SK-MEL-5 (cell line): ENCODE data around the gene PRMT1. TPM values are rescaled to one million over a fixed set of nuclear protein-coding genes. Genes with fewer than 3 reads are reported as not detected.
"Not testable (repeated sequence)": the region's sequence is repeated elsewhere in the genome, so short reads cannot be mapped to it uniquely, and the experiment has no call there.

Source experiments
- DNase-seq: peaks from one replicate; pipeline ENCODE4 v3.0.0-alpha.2; 2016; ENCODE audit warnings: low read depth, low spot score
- in situ Hi-C: cut with HindIII; loops from 2 replicates; pipeline ENCODE4 v1.10.0; 2016; ENCODE audit warnings: low sequenced_read_pairs, high pct_unique_total_duplicates, low pct_unique_long_range_greater_than_20kb
- total RNA-seq: library from RNA; depleted of rRNA; stranded (reverse); fragments of >200 nt; shearing (Covaris generic); gene quantifications from 2 replicates; pipeline ENCODE4 v1.2.3, GENCODE V29; 2014

Gene PRMT1
- total RNA-seq, 1 experiment from 2014 or later: 204 TPM

DNA sequence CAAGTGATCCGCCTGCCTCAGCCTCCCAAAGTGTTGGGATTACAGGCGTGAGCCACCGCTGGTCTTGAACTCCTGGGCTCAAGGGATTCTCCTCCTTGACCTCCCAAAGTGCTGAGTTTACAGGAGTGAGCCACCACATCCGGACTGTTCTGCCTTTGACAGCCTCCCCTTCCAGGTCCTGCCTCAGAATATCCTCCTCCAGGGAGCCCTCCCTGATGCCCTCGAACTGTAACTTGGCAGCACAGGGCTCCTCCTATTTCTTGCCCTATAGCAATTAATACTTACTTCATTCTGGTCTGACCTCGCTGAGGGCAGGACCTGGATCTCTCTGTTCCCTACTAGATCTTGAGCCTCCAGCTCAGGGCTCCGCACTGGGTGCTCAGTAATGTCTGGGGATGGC, 19.8 kb downstream of the PRMT1 start:
- DNase-seq: no peak
- in situ Hi-C loops: no loop called here

DNA sequence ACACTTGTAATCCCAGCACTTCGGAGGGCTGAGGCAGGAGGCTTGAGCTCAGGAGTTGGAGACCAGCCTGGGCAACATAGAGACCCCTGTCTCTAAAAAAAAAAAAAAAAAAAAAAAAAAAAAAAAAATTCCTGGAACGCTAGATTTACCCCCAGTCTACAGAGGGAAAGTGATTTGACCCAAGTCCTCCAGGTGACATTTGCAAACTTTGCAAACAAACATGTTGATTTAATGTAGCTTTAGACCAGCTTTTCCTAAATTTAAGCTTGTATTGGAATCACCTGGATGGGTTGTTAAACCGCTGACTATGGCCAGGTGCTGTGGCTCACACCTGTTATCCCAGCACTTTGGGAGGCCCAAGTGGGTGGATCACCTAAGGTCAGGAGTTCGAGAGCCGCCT, 22.3 kb downstream of the PRMT1 start:
- DNase-seq: no peak
- in situ Hi-C loops: no loop called here

DNA sequence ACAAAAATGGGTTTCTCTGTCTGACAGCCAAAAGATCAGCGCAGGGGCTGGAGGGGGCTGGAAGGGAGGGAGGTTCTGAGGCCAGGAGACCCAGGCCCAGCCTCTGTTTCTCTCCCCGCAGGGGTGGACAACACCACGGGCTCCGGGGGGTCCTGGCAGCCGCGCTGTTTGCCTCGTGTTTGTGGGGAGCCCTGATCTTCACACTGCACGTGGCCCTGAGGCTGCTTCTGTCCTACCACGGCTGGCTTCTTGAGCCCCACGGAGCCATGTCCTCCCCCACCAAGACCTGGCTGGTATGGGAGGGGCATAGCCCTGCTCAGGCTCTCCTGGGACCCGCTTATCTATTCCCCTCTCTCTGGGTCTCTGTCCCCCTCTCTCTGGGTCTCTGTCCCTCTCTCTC, 23.5 kb downstream of the PRMT1 start:
- no peak for DNase-seq
- in situ Hi-C loops: no loop called here

DNA sequence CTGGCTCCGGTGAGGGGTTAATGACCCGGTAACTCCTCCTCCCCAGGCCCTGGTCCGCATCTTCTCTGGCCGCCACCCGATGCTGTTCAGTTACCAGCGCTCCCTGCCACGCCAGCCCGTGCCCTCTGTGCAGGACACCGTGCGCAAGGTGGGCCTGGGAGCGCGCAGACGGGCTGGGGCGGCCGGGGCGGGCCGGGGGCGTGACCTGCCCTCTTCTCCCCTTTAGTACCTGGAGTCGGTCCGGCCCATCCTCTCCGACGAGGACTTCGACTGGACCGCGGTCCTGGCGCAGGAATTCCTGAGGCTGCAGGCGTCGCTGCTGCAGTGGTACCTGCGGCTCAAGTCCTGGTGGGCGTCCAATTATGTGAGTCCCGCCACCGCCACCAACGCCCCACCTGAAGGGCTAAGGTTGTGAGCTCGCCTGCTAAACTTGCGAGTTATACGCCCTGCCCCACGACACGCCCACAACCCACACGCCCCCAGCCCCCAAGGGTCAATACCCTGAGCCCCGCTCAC, 24.3 kb downstream of the PRMT1 start:
- in situ Hi-C loops: no loop called here
- no peak for DNase-seq

DNA sequence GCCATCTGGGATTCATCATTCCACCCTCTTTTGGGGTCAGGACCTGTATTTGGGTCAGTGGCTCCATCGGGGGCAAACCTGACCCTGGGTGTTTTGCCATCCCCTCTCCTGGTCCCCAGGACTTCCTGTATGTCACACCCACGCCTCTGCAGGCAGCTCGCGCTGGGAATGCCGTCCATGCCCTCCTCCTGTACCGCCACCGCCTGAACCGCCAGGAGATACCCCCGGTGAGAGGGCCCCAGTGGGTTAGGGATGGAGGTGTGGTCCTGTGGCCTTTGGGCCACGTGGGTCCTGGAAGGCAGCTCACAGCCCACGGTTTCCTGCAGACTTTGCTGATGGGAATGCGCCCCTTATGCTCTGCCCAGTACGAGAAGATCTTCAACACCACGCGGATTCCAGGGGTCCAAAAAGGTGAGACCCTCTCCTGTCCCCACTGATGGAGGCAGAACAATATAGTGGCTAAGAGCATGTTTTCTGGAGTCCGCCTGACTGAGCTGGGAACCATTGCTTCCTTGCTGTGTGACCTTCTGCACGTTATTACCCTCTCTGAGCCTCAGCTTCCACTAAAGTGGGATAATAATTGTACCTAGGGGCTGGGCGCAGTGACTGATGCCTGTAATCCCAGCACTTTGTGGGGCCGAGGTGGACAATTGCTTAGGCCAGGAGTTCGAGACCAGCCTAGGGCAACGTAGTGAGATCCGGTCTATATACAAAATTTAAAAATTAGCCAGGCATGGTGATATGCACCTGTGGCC, 28.0 kb downstream of the PRMT1 start:
- in situ Hi-C loops: no loop called here
- no peak for DNase-seq

DNA sequence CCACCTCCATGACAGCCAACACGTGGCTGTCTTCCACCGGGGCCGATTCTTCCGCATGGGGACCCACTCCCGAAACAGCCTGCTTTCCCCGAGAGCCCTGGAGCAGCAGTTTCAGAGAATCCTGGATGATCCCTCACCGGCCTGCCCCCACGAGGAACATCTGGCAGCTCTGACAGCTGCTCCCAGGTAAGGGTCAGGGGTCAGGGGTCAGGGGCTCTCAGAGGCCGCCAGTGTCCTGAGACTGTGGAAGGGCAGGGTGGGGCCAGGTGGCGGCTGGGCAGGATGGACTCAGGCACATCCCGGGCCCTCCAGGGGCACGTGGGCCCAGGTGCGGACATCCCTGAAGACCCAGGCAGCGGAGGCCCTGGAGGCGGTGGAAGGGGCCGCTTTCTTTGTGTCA, 28.8 kb downstream of the PRMT1 start:
- in situ Hi-C loops: no loop called here

DNA sequence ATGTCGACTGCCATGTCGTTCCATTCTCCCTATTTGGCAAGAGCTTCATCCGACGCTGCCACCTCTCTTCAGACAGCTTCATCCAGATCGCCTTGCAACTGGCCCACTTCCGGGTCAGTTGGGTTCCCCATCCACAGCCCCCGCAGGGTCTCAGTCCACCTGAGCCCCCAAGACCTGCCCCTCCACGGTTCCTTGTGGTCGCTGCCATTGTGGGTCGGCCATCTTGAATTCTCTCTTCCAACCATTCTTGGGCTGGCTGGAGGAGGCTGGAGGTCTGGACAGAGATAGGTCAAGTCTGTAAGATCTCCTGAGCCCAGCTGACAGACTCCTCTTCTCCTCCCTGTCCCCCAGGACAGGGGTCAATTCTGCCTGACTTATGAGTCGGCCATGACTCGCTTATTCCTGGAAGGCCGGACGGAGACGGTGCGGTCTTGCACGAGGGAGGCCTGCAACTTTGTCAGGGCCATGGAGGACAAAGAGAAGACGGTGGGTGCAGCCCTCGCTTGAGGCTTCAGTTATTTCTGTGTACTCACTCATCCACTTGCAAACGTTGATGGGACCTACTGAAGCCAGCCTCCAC, 33.4 kb downstream of the PRMT1 start:
- in situ Hi-C loops: no loop called here
- no peak for DNase-seq

More for the DNA sequence above, 28.8 kb downstream of the PRMT1 start:
- no peak for DNase-seq

DNA sequence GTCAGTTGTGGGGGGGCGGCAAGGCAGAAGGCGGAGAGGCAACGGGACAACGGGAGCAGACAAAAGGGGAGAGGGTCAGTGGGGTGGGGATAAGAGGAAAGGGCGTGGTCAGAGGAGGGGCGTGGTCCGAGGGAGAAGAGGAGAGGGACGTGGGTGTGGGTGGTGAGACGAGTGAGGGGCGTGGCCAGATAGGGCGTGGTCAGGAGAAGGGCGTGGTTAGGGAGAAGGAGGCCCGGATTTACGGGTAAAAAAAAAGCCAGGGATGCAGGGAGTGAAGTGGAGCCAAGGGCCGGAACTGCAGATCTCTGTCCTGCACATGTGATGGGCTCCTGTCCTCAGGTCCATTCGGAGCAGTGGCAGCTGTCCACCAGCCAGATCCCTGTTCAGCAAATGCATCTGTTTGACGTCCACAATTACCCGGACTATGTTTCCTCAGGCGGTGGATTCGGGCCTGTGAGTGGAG, 35.4 kb downstream of the PRMT1 start:
- DNase-seq: peak; percentile 89
- in situ Hi-C loops: no loop called here

DNA sequence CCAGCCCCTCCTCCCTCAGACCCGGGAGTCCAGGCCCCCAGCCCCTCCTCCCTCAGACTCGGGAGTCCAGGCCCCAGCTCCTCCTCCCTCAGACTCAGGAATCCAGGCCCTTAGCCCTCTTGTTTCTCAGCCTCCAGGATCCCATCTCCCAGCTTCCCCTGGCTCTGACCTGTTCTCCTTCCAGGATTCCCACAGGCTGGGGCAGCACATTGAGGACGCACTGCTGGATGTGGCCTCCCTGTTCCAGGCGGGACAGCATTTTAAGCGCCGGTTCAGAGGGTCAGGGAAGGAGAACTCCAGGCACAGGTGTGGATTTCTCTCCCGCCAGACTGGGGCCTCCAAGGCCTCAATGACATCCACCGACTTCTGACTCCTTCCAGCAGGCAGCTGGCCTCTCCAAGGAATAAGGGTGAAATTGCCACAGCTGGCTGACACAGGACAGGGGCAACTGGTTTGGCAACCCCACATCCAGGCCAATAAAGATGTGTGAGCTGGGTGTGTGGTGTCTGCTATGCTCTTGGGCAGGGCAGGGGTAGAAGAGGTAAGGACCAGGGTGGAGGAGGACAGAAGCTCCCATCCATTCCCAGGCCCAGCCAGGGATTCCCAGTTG, 36.3 kb downstream of the PRMT1 start:
- DNase-seq: no peak
- in situ Hi-C loops: no loop called here

DNA sequence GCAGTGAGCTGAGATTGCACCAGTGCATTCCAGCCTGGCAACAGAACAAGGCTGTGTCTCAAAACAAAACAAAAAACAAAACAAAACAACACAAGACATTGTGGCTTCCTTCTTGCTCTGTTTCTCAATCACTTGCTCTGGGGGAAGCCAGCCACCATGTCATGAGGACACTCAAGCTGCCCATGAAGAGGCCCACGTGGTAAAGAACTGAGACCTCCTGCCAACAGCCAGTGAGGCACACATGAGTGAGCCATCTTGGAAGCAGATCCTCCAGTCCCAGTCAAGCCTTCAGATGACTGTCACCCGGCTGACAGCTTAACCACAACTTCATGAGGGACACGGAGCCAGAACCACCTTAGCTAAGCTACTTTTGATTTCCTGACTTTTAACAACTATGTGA, 39.1 kb downstream of the PRMT1 start:
- in situ Hi-C loops: no loop called here
- peak; percentile 65 for DNase-seq

DNA sequence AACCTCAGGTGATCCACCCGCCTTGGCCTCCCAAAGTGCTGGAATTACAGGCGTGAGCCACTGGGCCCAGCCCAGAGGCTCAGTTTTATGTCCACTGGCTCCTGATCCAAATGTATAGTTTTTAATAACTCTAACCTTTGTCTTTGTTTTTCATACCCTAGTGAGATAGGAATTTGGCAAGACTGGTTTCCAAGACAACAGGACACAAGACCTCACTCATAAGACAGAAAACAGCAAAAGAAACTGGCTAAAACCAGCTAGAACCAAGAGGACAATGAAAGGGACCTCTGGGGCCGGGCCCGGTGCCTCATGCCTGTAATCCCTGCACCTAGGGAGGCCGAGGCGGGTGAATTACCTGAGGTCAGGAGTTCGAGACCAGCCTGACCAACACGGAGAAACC, 41.4 kb downstream of the PRMT1 start:
- in situ Hi-C loops: no loop called here

DNA sequence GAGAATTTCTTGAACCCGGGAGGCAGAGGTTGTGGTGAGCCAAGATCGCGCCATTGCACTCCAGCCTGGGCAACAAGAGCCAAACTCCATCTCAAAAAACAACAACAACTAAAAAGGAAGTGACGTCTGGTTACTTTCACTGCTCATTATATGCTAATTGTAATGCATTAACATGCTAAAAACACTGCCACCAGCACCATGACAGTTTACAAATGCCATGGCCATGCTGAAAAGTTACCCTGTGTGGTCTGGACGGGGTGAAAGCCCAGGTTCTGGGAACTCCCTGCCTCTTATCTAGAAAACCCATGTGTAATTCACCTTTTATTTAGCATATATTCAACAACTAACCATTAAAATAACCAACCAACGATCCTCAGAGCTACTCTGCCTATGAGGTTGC, 41.9 kb downstream of the PRMT1 start:
- in situ Hi-C loops: no loop called here

More for the DNA sequence above, 41.4 kb downstream of the PRMT1 start:
- DNase-seq: peak; percentile 16

DNA sequence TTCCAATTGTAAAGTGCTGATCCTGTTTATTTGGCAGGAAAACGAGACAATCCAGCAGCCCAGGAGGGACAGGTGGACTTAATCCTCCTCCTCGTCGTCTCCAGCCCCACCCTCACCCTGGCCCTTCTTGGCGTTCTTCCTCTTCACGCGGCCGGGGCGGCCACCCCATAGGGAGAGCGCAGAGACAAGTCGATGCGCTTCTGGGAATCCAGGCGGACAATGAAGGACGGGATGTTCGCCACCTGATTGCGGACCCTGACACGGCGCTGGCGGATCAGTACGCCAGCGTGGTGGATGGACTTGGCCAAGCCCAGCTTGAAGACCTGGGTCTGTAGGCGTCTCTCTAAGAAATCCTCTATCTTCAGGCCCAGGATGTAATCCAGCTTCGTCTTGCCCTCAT, 42.3 kb downstream of the PRMT1 start:
- in situ Hi-C loops, DNase-seq: not testable (repeated sequence)

More for the DNA sequence above, 41.9 kb downstream of the PRMT1 start:
- DNase-seq: no peak

DNA sequence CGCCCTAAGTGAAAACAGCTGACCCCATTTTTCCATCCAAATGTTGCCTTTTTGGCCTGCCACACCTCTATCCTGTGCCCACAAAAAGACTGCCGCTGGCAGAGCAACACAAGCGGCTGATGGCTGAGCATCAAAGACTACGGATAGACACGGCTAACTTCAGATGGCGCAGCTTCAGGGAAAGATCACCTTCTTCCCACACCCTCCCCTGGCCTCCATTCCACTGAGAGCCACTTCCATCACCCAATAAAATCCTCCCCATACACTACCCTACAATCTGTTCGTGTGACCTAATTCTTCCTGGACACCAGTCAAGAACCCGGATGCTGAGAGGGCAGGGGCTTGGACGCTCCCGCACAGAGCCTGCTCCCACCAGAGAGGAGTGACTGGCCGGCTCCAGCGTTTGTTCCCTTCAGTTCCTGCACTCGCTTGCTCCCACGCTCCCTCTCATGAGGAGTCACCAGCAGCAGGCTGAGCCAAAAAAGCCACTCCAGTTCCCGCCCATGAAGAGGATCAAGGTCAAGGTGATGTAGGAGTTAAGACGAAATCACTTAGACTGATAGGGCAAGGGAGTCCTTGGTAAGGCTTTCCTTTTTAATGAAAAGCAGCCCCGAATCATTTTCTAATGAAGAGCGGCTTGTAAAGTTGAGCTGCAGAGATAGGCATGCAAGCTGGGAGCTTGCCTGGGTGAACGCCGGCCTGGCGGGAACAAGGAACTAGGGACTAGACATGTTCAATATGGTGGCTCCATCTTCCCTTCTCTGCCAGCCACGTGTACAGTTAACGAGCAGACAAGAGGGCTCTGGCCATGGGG, 50.4 kb downstream of the PRMT1 start:
- DNase-seq: no peak

DNA sequence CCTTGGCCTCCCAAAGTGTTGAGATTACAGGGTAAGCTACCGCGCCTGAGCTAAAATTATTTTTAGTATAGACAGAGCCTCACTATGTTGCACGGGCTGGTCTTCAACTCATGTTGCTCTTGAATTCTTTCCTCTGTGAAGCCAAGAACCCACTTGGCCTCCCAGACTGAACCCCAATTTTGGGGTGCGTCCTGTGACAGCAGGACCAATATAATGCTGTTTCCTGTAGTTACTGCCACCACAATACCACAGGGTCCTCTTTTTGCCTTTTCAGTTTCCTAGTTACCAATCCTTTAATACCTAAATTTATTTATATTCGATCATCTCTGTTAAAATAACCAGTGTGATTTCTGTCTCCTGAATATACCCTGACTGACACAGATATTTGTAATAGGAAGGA, 53.1 kb downstream of the PRMT1 start:
- in situ Hi-C loops: no loop called here

More for the DNA sequence above, 50.4 kb downstream of the PRMT1 start:
- in situ Hi-C loops: no loop called here

More for the DNA sequence above, 53.1 kb downstream of the PRMT1 start:
- no peak for DNase-seq
